Adrenal gland (tissue), 5 donors: ENCODE data around the gene TUBA4B.

ENCODE experiments used
- POLR2A ChIP-seq, 2 donors: fragments of 450-650 bp; IDR thresholded peaks; one replicate each; pipeline ENCODE4 v1.6.1; 2017; ENCODE audit warnings: antibody characterized with exemption in 2 of 2, mild to moderate bottlenecking in 2 of 2, moderate library complexity in 1 of 2
- TF ChIP-seq, protein P1 (sequence below), 6 experiments: fragments of 450-650 bp in 4 of 6; fragments of 200-600 bp in 2 of 6; sonication (generic) in 1 of 6; IDR thresholded peaks; 1 replicate in 5 of 6; 2 replicates in 1 of 6; pipeline versions ENCODE4 v1.5.1 to v1.8.0; 2016 to 2021; ENCODE audit warnings: antibody characterized with exemption in 6 of 6, mild to moderate bottlenecking in 2 of 6, moderate library complexity in 1 of 6
- donor health status: DM: no; HTN: no; CAD: no.

DNA sequence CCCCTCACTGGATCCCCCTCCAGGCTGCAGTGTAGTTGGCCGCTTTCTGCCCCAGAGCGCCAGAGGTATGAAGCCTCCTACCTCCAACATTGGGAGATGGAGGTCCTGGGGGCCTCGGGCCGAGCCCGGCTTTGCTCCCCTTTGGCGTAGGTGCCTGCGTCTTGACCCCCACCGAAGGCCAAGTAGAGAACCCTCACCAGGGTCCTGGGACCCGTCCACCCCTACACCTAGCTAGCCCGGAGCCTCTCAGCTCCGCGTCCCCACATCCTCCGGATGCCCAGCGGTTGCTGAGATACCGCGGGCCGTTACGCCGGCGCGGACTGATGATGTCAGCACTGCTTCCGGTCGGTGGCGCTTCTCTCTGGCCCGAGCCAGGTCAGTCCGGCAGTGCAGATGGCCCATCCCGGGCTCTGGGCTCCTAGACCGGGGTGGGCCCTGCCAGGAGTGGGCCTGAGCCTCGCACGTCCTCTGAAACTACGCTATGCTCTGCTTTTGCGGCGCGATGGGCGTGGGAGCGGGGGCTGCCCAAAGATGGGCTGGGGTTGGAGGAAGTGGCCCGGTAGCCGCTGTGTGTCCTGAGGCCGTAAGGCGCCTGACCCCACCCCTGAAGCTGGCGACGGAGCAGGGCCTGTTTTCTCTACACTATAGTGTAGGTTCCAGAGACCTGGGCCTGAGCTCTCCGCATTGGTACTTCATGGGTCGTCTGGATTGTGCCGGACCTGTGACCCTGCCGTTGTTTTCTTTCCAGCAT, 7.7 kb upstream of the TUBA4B start, which contains the start of the genes GLB1L and STK16:
- TF ChIP-seq, protein P1, sequence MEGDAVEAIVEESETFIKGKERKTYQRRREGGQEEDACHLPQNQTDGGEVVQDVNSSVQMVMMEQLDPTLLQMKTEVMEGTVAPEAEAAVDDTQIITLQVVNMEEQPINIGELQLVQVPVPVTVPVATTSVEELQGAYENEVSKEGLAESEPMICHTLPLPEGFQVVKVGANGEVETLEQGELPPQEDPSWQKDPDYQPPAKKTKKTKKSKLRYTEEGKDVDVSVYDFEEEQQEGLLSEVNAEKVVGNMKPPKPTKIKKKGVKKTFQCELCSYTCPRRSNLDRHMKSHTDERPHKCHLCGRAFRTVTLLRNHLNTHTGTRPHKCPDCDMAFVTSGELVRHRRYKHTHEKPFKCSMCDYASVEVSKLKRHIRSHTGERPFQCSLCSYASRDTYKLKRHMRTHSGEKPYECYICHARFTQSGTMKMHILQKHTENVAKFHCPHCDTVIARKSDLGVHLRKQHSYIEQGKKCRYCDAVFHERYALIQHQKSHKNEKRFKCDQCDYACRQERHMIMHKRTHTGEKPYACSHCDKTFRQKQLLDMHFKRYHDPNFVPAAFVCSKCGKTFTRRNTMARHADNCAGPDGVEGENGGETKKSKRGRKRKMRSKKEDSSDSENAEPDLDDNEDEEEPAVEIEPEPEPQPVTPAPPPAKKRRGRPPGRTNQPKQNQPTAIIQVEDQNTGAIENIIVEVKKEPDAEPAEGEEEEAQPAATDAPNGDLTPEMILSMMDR (IDR thresholded peaks at IDR 0.05): no peak
- peak; percentile 68 to 87 for TF ChIP-seq POLR2A (IDR thresholded peaks at IDR 0.05)
